ENCODE data around the gene PRPF38B. TPM values are rescaled to one million over a fixed set of nuclear protein-coding genes. Genes with fewer than 3 reads are reported as not detected.

PRPF38B gene
- total and polyA plus RNA-seq, 2 donors from 2014 or later: 15.9 to 37.6 TPM

GRCh38 chr1:108712606-108713150, 20.6 kb downstream of the PRPF38B start, which contains the start of gene FNDC7:
FNDC7 (plus strand) TSS chr1:108712908; CDS start chr1:108712934, 26 bp downstream.
- no peak for FAIRE-seq
- TF ChIP-seq CTCF (IDR thresholded peaks at IDR 0.05; ENCODE audit: borderline replicate concordance, extremely low read depth, insufficient read depth): no peak
- no peaks in the 10 kb centered on the region for H3K27me3 ChIP-seq (ENCODE audit: control insufficient read depth, insufficient read depth, low read length)

GRCh38 chr1:108715932-108716331, 23.8 kb downstream of the PRPF38B start:
- TF ChIP-seq CTCF (IDR thresholded peaks at IDR 0.05; ENCODE audit: borderline replicate concordance, extremely low read depth, insufficient read depth): no peak
- H3K4me3 ChIP-seq (ENCODE audit: low read length in 3 of 3): no peak overlapping the region
- intact Hi-C loops (cut with DNase I): no loop called here
- H3K27ac ChIP-seq (ENCODE audit: low read depth in 2 of 2, low read length in 2 of 2): no peak overlapping the region
- no peak for FAIRE-seq
- H3K27me3 ChIP-seq (ENCODE audit: control insufficient read depth, insufficient read depth, low read length): no peaks in the 10 kb centered on the region
- H3K9me3 ChIP-seq (ENCODE audit: control insufficient read depth in 2 of 3, insufficient read depth in 1 of 3, low read length in 3 of 3): no peaks in the 10 kb centered on the region
- DNase-seq: no peak
- no peaks in the 10 kb centered on the region for H3K4me1 ChIP-seq (ENCODE audit: control insufficient read depth in 2 of 3, insufficient read depth in 2 of 3, low read depth in 1 of 3, low read length in 3 of 3)
- no peak overlapping the region for H3K9ac ChIP-seq (ENCODE audit: low read length in 3 of 3)
- H3K36me3 ChIP-seq (ENCODE audit: control insufficient read depth in 2 of 3, insufficient read depth in 3 of 3, low read length in 3 of 3): no peaks in the 10 kb centered on the region

More at GRCh38 chr1:108712606-108713150, 20.6 kb downstream of the PRPF38B start, which contains the start of gene FNDC7:
- H3K36me3 ChIP-seq (ENCODE audit: control insufficient read depth in 2 of 3, insufficient read depth in 3 of 3, low read length in 3 of 3): no peaks in the 10 kb centered on the region
- intact Hi-C loops (cut with DNase I): no loop called here
- no peak within 1 kb of the TSS for H3K9ac ChIP-seq (ENCODE audit: low read length in 3 of 3)
- no peak within 1 kb of the TSS for H3K4me3 ChIP-seq (ENCODE audit: low read length in 3 of 3)
- no peak within 1 kb of the TSS for H3K27ac ChIP-seq (ENCODE audit: low read depth in 2 of 2, low read length in 2 of 2)
- no peaks in the 10 kb centered on the region for H3K4me1 ChIP-seq (ENCODE audit: control insufficient read depth in 2 of 3, insufficient read depth in 2 of 3, low read depth in 1 of 3, low read length in 3 of 3)
- H3K9me3 ChIP-seq (ENCODE audit: control insufficient read depth in 2 of 3, insufficient read depth in 1 of 3, low read length in 3 of 3): no peaks in the 10 kb centered on the region
- DNase-seq: no peak

- Histone ChIP-seq H3K36me3 (ENCODE audit: control insufficient read depth in 2 of 3, insufficient read depth in 3 of 3, low read length in 3 of 3) (no peaks in the 10 kb centered on the region), H3K4me3 (ENCODE audit: low read length in 3 of 3) (no peak overlapping the region), H3K4me1 (ENCODE audit: control insufficient read depth in 2 of 3, insufficient read depth in 2 of 3, low read depth in 1 of 3, low read length in 3 of 3) (no peaks in the 10 kb centered on the region), H3K27ac (ENCODE audit: low read depth in 2 of 2, low read length in 2 of 2) (no peak overlapping the region), H3K27me3 (ENCODE audit: control insufficient read depth, insufficient read depth, low read length) (no peaks in the 10 kb centered on the region), H3K9ac (ENCODE audit: low read length in 3 of 3) (no peak overlapping the region), H3K9me3 (ENCODE audit: control insufficient read depth in 2 of 3, insufficient read depth in 1 of 3, low read length in 3 of 3) (no peaks in the 10 kb centered on the region)
- no peak for DNase-seq
- TF ChIP-seq CTCF (IDR thresholded peaks at IDR 0.05; ENCODE audit: borderline replicate concordance, extremely low read depth, insufficient read depth): no peak
- intact Hi-C loops (cut with DNase I): no loop called here
- no peak for FAIRE-seq
Measured at GRCh38 chr1:108716437-108717230, 24.5 kb downstream of the PRPF38B start.

Data from kidney (tissue), 14 donors.